Amniotic stem cell (primary cell): ENCODE data around the gene UCK1.

Experiments used
- DNase-seq: peaks from one replicate; lab custom pipeline; 2025; lab: John Stamatoyannopoulos, UW

Gene UCK1

GRCh38 chr9:131476777-131477345, 54.2 kb downstream of the UCK1 start:
- no peak for DNase-seq

- no peak for DNase-seq
Observed at GRCh38 chr9:131475956-131476776, 54.9 kb downstream of the UCK1 start.

GRCh38 chr9:131475111-131475955, 55.7 kb downstream of the UCK1 start:
- no peak for DNase-seq

- no peak for DNase-seq
Observed at GRCh38 chr9:131474711-131475110, 56.4 kb downstream of the UCK1 start.

GRCh38 chr9:131473891-131474290, 57.2 kb downstream of the UCK1 start:
- DNase-seq = no peak
